ENCODE data around the gene APCDD1.

- no peak for TF ChIP-seq CTCF (IDR thresholded peaks at IDR 0.05)
- no peak for TF ChIP-seq ZFX (IDR thresholded peaks at IDR 0.05; ENCODE audit: borderline replicate concordance)
Observed at GRCh38 chr18:10514082-10514481, 59.6 kb downstream of the APCDD1 start.
